OCI-LY7 (cell line): ENCODE data around the gene CABLES1.

ENCODE experiments used
- EZH2phosphoT487 ChIP-seq: fragments of 200-600 bp; sonication (generic); IDR thresholded peaks from 2 replicates; pipeline ENCODE4 v1.6.1; 2018; ENCODE audit warnings: low read depth, borderline replicate concordance, mild to moderate bottlenecking, mixed run types, antibody characterized with exemption, low read length, moderate library complexity, mixed read lengths
- TF ChIP-seq, protein P1 (sequence below): fragments of 200-600 bp; sonication (generic); conservative IDR thresholded peaks from 2 replicates; pipeline ENCODE4 v1.5.1; 2014; ENCODE audit warnings: mild to moderate bottlenecking, antibody characterized with exemption, low read length, moderate library complexity, mixed read lengths

DNA sequence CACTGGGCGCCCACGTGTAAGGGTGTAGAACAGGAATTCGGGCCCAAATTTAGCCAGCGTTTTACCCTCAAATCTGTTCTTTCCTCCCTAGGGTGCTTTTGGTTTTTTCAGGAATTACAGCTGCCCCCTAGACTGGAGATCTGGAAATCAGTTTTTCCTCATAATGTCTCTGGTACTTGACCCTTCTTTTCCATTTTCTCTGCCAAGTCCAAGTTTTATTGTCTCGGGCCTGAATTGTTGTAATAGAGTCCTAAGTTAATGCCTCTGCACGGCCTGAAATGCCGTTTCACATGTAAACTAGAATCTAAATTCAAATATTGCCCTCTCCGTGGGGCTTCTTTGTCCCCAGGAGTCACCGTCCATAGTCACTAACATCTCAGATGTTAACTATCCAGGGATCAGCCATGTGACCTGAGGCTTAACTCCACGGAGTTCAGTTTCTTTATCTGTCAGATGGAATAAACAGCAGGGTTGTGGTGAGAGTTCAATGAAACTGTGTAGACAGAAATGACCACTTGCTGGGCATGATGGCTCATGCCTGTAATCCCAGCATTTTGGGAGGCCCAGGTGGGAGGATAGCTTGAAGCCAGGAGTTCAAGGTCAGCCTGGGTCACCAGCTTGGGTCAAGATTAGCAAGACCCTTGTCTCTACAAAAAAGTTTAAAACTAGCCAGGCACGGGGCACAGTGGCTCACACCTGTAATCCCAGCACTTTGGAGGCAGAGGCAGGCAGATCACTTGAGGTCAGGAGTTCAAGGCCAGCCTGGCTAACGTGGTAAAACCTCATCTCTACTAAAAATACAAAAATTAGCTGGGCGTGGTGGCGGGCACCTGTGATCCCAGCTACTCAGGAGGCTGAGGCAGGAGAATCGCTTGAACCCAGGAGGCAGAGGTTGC is 12.7 kb upstream of the CABLES1 start:
- TF ChIP-seq, protein P1, sequence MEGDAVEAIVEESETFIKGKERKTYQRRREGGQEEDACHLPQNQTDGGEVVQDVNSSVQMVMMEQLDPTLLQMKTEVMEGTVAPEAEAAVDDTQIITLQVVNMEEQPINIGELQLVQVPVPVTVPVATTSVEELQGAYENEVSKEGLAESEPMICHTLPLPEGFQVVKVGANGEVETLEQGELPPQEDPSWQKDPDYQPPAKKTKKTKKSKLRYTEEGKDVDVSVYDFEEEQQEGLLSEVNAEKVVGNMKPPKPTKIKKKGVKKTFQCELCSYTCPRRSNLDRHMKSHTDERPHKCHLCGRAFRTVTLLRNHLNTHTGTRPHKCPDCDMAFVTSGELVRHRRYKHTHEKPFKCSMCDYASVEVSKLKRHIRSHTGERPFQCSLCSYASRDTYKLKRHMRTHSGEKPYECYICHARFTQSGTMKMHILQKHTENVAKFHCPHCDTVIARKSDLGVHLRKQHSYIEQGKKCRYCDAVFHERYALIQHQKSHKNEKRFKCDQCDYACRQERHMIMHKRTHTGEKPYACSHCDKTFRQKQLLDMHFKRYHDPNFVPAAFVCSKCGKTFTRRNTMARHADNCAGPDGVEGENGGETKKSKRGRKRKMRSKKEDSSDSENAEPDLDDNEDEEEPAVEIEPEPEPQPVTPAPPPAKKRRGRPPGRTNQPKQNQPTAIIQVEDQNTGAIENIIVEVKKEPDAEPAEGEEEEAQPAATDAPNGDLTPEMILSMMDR: no peak
- no peak for TF ChIP-seq EZH2phosphoT487
